HepG2 (cell line): ENCODE data around the gene RPTOR. TPM values are rescaled to one million over a fixed set of nuclear protein-coding genes. Genes with fewer than 3 reads are reported as not detected.
"Not testable (repeated sequence)": the region's sequence is repeated elsewhere in the genome, so short reads cannot be mapped to it uniquely, and the experiment has no call there.

ENCODE experiments used
- ATAC-seq: fragments of 200-7000 bp; cut with Tn5 transposase; 3 replicates; pipeline ENCODE4 v1.9.1; 2020; ENCODE audit warnings: mild to moderate bottlenecking, moderate library complexity
- BruUV-seq: library from RNA; stranded (reverse); fragments of 400-500 nt; replicated peaks from 2 replicates; lab custom pipeline; 2021; lab: Mats Ljungman, UMichigan
- CTCF ChIA-PET: fragments of 300-600 bp; formaldehyde crosslinking; extraction: SDS; loops from one replicate; lab custom pipeline; 2021; ENCODE audit warnings: low total read pairs, inconsistent platforms, low intra/inter-chr PET ratio; lab: Yijun Ruan, JAX
- POLR2A ChIA-PET: fragments of 350-600 bp; sonication (Branson Sonifier 250); formaldehyde crosslinking; loops from one replicate; lab custom pipeline; 2020; ENCODE audit warnings: antibody characterized with exemption, inconsistent platforms; lab: Yijun Ruan, JAX
- DNase-seq: peaks from one replicate; pipeline ENCODE4 v3.0.0-alpha.2; 2015; ENCODE audit warnings: low spot score
- FAIRE-seq: peaks from 3 replicates; lab custom pipeline; 2011; peaks lifted over from hg19 to GRCh38; lab: Jason Lieb, UNC
- H2AFZ ChIP-seq: one replicate; pipeline ENCODE4 v1.6.1; 2011; ENCODE audit warnings: low read length, inconsistent platforms
- H3K27ac ChIP-seq: fragments of 300-600 bp; 3 replicates; pipeline ENCODE4 v1.8.0; 2011; ENCODE audit warnings: mixed run types, mild to moderate bottlenecking, mixed read lengths, low read length, inconsistent platforms; ENCODE audit not compliant: insufficient read depth; ENCODE audit errors: extremely low read length
- H3K27me3 ChIP-seq, 2 experiments: fragments of 200-600 bp in 1 of 2; 2 replicates in 1 of 2; 3 replicates in 1 of 2; pipeline versions ENCODE4 v1.6.0 to v1.8.0; 2011; ENCODE audit warnings: low read length in 2 of 2, mild to moderate bottlenecking in 2 of 2, moderate library complexity in 2 of 2, inconsistent platforms in 1 of 2; ENCODE audit not compliant: insufficient read depth in 2 of 2, control insufficient read depth in 1 of 2
- H3K36me3 ChIP-seq, 2 experiments: fragments of 200-600 bp in 1 of 2; replicated peaks in 1 of 2; 2 replicates in 1 of 2; 3 replicates in 1 of 2; pipeline versions ENCODE4 v1.5.1 to v1.8.0; 2011; ENCODE audit warnings: low read length in 2 of 2, inconsistent platforms in 1 of 2; ENCODE audit not compliant: insufficient read depth in 2 of 2, control insufficient read depth in 1 of 2
- H3K4me1 ChIP-seq: 2 replicates; pipeline ENCODE4 v1.5.1; 2012; ENCODE audit warnings: low read length, inconsistent platforms; ENCODE audit not compliant: insufficient read depth
- H3K4me2 ChIP-seq: 2 replicates; pipeline ENCODE4 v1.6.0; 2011; ENCODE audit warnings: low read depth, low read length, inconsistent platforms
- H3K4me3 ChIP-seq, 3 experiments: fragments of 200-600 bp in 1 of 3; sonication (generic), shearing (Covaris generic) in 1 of 3; replicated peaks in 1 of 3; 2 replicates each; pipeline ENCODE4 v1.5.1; 2011 to 2016; ENCODE audit warnings: low read length in 3 of 3, inconsistent platforms in 2 of 3, low read depth in 2 of 3, mild to moderate bottlenecking in 2 of 3, control low read depth in 1 of 3, mixed read lengths in 1 of 3; ENCODE audit not compliant: insufficient read depth in 1 of 3
- H3K79me2 ChIP-seq: one replicate; pipeline ENCODE4 v1.6.1; 2011; ENCODE audit warnings: low read length, inconsistent platforms; ENCODE audit not compliant: insufficient read depth
- H3K9ac ChIP-seq: 2 replicates; pipeline ENCODE4 v1.6.0; 2011; ENCODE audit warnings: mild to moderate bottlenecking, low read depth, low read length, inconsistent platforms; ENCODE audit not compliant: insufficient read depth
- H3K9me3 ChIP-seq: 2 replicates; pipeline ENCODE4 v1.5.1; 2012; ENCODE audit warnings: mild to moderate bottlenecking, low read length
- H4K20me1 ChIP-seq: 2 replicates; pipeline ENCODE4 v1.6.0; 2011; ENCODE audit warnings: inconsistent platforms, mild to moderate bottlenecking, low read length, moderate library complexity; ENCODE audit not compliant: insufficient read depth
- STAG1 ChIP-seq: sonication (generic); formaldehyde crosslinking; IDR thresholded peaks from 2 replicates; pipeline ENCODE4 v1.4.0; 2020; ENCODE audit warnings: missing genetic modification reagents
- ZNF740 ChIP-seq: sonication (generic); formaldehyde crosslinking; IDR thresholded peaks from 2 replicates; pipeline ENCODE4 v1.4.0; 2020; ENCODE audit warnings: missing genetic modification reagents
- WGBS: methylation state at CpG from one replicate; pipeline ENCODE4 v1.1.6; 2017; ENCODE audit warnings: low lambda C conversion rate; 5-methylcytosine and 5-hydroxymethylcytosine counted together
- in situ Hi-C: cut with HindIII; loops from 2 replicates; pipeline ENCODE4 v1.10.0; 2017; ENCODE audit warnings: low pct_unique_long_range_greater_than_20kb; ENCODE audit not compliant: extremely low pct_ligation_motif_present
- intact Hi-C: fragments of 100-400 bp; cut with micrococcal nuclease; formaldehyde crosslinking; loops from one replicate; pipeline ENCODE4 v1.10.0; 2022; ENCODE audit not compliant: unreplicated experiment
- polyA plus RNA-seq, 8 experiments: library from polyadenylated mRNA; depleted of rRNA in 3 of 8; stranded (reverse) in 7 of 8; unstranded in 1 of 8; fragments of >200 nt; fragmentation: Illumina TruSeq in 4 of 8; extraction: Trizol in 4 of 8; gene quantifications; 2 replicates each; pipeline versions ENCODE4 v1.2.1 to v1.2.3, GENCODE V29; 2011 to 2016; ENCODE audit warnings: low read depth in 4 of 8, missing spikeins in 1 of 8, mixed read lengths in 1 of 8; ENCODE audit not compliant: insufficient read depth in 1 of 8
- total RNA-seq, 5 experiments: library from RNA; depleted of rRNA; stranded (reverse); fragments of >200 nt; fragmentation: Illumina TruSeq; extraction: Trizol; gene quantifications; 2 replicates each; pipeline ENCODE4 v1.2.3, GENCODE V29; 2016; ENCODE audit warnings: low read depth in 1 of 5

The RPTOR gene
- total and polyA plus RNA-seq, 2 of the 13 experiments (the other 11 are each of a cell fraction or from before 2014, with no cell fraction given), result 6.6 to 25.3 TPM

DNA sequence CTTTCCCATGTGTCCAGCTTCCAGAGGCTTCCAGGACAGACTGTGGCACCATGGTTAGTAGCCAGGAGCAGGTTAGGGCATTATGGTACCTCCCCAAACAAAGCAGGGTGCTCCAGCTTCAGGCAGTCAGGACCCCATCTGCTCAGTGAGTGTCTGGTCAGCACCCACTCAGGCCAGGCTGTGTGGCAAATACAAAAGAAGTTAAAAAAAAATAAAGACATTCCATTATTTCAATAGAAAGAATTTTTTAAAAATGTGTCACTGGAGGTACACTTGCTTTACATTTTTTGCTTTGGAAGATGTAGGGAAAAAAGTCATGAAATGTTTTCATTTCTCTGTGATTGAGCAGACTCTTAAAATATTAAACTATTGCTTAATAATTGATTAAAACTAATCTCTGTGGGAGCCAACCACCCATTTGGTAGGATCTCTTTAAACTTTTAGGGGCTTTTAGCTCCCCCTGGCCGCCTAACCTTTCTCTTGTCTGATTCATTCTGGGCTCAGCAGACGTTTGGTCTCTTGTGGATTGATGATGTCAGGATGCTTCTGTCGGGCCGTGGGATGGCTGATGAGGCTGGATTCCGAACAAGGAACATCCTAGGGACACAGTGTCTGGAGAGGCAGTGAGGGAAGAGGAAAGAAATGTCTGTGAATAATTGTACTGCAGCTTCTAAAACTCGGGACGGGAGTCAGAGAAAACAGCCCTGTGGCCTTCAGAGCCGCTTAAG lies 39.8 kb upstream of the RPTOR start:
- Histone ChIP-seq H3K4me2 (no peak overlapping the region), H3K79me2 (no peaks in the 10 kb centered on the region), H3K9ac (no peak overlapping the region), H4K20me1 (no peaks in the 10 kb centered on the region), H3K4me1 (peaks cover 14% of the 10 kb centered on the region), H3K27ac (no peak overlapping the region), H3K4me3 (no peak overlapping the region), H3K27me3 (peaks cover 10 to 66% of the 10 kb centered on the region in 2 experiments; a peak in 4 of 5 replicates), H2AFZ (no peak overlapping the region), H3K36me3 (no peaks in the 10 kb centered on the region), H3K9me3 (no peaks in the 10 kb centered on the region)
- BruUV-seq, result no TSS peak
- POLR2A ChIA-PET, result no interaction called here
- intact Hi-C loops (no loop called here), in situ Hi-C loops (loop anchor here (5.0 kb wide), 1 partner anchor 78 kb away; no protein-coding TSS in a partner anchor)
- FAIRE-seq (no peak), ATAC-seq (no peak), DNase-seq (no peak)
- CTCF ChIA-PET, result no interaction called here
- TF ChIP-seq ZNF740 (CRISPR knock-in tag) (no peak), STAG1 (peak; percentile 4; the same call in 1 of the 2 replicates)
- WGBS, result 7% methylated on average over 8 of the region's 8 CpGs

GRCh38 chr17:80507177-80507576 lies 37.5 kb upstream of the RPTOR start:
- DNase-seq, H3K9me3 ChIP-seq, H3K4me2 ChIP-seq, CTCF ChIA-PET, H3K27ac ChIP-seq, H3K9ac ChIP-seq, POLR2A ChIA-PET, intact Hi-C loops, H3K4me1 ChIP-seq, H3K36me3 ChIP-seq, H3K4me3 ChIP-seq, FAIRE-seq, BruUV-seq, H3K79me2 ChIP-seq, ATAC-seq, H4K20me1 ChIP-seq, H2AFZ ChIP-seq: not testable (repeated sequence)
- in situ Hi-C loops, result loop anchor here (5.0 kb wide), 1 partner anchor 80 kb away; no protein-coding TSS in a partner anchor
- peaks cover 2 to 68% of the 10 kb centered on the region in 2 experiments; a peak in 4 of 5 replicates for H3K27me3 ChIP-seq
- WGBS, result 4% methylated on average over 4 of the region's 4 CpGs
